Omental fat pad (tissue), 4 donors: ENCODE data around the gene DMRT3. TPM values are rescaled to one million over a fixed set of nuclear protein-coding genes. Genes with fewer than 3 reads are reported as not detected.

Experiments used
- ATAC-seq: fragments of 150-250 bp; one replicate; pipeline ENCODE4 v1.9.1; 2016; ENCODE audit warnings: mild to moderate bottlenecking, moderate library complexity; ENCODE audit not compliant: low FRiP score
- DNase-seq: peaks from one replicate; pipeline ENCODE4 v3.0.0-alpha.2; 2019; ENCODE audit warnings: low spot score
- total RNA-seq, 4 donors: library from RNA; depleted of rRNA; stranded (reverse); fragments of >200 nt; gene quantifications; one replicate each; pipeline ENCODE4 v1.1.0, GENCODE V29; 2016
- TF ChIP-seq, protein P1 (sequence below), 3 donors: fragments of 450-650 bp; IDR thresholded peaks; one replicate each; pipeline ENCODE4 v1.5.1; 2016 to 2017; ENCODE audit warnings: antibody characterized with exemption in 3 of 3, mild to moderate bottlenecking in 3 of 3, moderate library complexity in 2 of 3

DMRT3 gene
- total RNA-seq, 4 donors from 2014 or later, result 0.47 TPM; not detected in 3

DNA sequence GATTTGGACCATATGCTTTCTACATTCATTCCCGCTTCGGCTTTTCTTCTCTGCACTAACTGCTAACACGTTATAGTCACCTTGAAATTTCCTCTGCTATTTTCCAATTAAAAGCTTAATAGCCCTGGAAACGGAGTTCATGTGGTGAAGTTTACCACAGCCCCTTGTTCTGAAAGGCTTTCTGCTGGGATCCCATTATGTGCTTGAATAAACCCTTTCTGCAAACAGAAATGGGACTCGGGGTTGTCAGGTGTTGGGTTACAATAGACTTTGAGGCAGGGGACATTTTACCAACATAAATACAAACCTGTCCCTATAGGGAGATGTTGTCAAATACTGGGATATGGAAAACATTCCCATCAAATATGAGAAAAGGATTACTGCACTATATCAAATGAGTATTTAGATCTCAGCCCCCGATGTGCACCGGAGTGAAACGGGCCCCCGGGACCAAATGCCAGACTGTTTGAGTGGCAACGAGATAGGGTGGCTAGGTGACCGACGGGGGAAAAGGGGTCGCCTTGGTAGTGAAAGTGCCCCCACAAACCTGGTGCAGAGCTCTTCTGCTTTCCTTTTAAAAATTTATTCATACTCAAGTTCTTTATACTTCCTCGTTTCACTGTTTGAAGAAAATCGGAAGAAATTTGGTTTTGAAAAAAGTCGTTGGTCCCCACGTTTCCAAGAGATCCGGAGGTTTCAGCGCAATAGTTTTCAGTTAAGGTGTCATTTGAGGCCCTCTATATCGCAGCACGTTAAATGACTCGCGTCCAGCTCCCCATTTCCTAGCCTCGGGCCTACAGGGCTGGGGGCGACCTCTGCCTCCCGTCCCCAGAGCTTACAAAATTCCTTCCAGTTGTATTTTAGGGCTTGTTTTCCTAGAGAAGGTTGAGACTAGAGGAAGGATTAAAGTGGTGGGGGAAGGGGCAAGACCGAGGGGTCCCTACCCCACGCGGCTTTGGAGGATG lies 2.1 kb upstream of the DMRT3 start:
- DNase-seq (no peak), ATAC-seq (no peak)
- TF ChIP-seq, protein P1, sequence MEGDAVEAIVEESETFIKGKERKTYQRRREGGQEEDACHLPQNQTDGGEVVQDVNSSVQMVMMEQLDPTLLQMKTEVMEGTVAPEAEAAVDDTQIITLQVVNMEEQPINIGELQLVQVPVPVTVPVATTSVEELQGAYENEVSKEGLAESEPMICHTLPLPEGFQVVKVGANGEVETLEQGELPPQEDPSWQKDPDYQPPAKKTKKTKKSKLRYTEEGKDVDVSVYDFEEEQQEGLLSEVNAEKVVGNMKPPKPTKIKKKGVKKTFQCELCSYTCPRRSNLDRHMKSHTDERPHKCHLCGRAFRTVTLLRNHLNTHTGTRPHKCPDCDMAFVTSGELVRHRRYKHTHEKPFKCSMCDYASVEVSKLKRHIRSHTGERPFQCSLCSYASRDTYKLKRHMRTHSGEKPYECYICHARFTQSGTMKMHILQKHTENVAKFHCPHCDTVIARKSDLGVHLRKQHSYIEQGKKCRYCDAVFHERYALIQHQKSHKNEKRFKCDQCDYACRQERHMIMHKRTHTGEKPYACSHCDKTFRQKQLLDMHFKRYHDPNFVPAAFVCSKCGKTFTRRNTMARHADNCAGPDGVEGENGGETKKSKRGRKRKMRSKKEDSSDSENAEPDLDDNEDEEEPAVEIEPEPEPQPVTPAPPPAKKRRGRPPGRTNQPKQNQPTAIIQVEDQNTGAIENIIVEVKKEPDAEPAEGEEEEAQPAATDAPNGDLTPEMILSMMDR (IDR thresholded peaks at IDR 0.05), result no peak

GRCh38 chr9:974996-975739 lies 1.3 kb upstream of the DMRT3 start:
- no peak for DNase-seq
- TF ChIP-seq, protein P1 (IDR thresholded peaks at IDR 0.05), result no peak
- no peak for ATAC-seq

- ATAC-seq (no peak), DNase-seq (no peak)
- TF ChIP-seq, protein P1 (IDR thresholded peaks at IDR 0.05), result no peak
These were observed 656 bp upstream of the DMRT3 start for GRCh38 chr9:975740-976257.

DNA sequence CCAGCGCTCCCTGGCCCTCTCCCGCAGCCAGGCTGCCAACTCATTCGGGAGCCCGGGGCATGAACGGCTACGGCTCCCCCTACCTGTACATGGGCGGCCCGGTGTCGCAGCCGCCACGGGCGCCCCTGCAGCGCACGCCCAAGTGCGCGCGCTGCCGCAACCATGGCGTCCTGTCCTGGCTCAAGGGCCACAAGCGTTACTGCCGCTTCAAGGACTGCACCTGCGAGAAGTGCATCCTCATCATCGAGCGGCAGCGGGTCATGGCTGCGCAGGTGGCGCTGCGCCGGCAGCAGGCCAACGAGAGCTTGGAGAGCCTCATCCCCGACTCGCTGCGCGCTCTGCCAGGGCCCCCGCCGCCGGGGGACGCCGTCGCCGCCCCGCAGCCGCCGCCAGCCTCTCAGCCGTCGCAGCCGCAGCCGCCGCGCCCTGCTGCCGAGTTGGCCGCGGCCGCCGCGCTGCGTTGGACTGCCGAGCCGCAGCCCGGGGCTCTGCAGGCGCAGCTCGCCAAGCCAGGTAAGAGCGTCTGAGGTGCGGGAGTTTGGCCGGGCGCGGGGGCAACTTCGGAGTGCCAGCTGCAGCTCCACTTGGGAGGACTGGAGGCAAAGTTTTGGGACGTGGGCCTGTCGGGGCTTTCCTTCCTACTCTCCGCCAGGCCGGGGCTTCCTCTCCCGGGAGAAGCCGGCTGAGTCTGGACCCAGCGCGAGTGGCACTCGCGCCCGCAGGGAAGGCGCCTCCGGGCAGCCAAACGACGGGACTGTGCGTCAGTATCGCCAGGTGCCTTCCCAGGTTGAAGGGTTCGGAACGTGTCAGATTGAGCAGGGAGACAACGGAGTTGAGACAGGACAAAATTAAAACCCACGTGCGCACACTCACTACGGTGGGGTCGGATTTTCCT lies 735 bp downstream of the DMRT3 start:
- TF ChIP-seq, protein P1 (IDR thresholded peaks at IDR 0.05), result no peak
- ATAC-seq, result no peak
- no peak for DNase-seq

GRCh38 chr9:977838-978830 lies 1.7 kb downstream of the DMRT3 start:
- TF ChIP-seq, protein P1 (IDR thresholded peaks at IDR 0.05), result no peak
- DNase-seq, result no peak
- no peak for ATAC-seq
